Measurements from ENCODE around the gene NT5C. TPM values are rescaled to one million over a fixed set of nuclear protein-coding genes. Genes with fewer than 3 reads are reported as not detected.
A peak's percentile ranks its signal among the peaks of the same experiment; 100 is the strongest.

NT5C gene
- polyA plus RNA-seq, 3 donors from 2014 or later, result 80.3 to 111 (median 88.8) TPM

DNA sequence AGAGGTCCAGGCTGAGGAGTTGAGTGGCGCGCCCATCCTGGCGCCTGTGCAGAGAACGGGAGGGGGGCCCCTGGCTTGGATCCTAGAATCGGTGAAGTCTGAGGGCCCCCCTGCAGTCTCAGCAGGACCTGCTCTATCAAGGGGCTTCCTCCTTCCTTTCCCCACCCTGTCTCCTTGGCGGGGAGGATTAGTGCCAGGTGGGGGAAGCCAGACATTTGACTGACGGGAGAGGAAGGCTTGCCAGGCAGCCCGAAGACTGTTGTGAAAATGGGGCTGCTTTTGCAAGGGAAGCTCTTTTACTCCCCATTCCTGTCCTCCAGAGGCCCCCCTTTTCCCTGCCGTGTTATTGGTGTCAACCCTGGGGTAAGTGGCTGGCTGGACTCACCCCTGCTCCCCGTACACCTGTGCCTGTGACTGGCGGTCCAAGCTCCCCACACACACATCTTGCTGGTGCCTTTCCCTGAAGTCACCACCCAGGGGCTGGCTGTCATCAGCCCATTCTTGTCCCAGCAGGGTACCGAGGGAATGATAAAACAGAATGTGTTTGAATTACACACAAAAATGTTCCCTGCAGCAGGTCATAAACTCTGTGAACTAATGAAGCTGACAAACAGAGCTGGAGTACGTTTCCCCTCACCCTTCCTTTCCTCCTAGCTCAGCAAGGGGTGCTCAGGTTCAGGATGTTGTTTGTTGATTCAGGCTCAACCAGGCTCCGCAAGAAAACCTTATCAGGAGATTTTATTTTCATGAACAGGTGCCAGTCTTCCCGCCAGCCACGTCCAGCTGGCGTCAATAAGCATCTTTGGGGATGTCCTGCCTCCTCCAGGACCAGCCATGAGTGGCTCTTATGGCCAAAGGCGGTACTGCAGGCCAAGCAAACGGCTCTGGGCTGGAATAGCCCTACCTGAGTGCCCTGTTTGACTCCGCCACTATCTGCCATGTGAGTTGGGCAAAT lies 26.1 kb downstream of the NT5C start:
- Mint-ChIP-seq H3K27me3 (ENCODE audit: low read depth in 3 of 3) (peaks cover 0 to 2% (median 0%) of the 10 kb centered on the region in 3 donors), H3K9me3 (no peaks in the 10 kb centered on the region), H3K4me3 (no peak overlapping the region), H3K27ac (peak overlapping the region in 1 of 6 donors; percentile 30), H3K4me1 (peaks cover 11 to 14% of the 10 kb centered on the region in 2 donors), H3K36me3 (no peaks in the 10 kb centered on the region)
- DNase-seq, result no peak

DNA sequence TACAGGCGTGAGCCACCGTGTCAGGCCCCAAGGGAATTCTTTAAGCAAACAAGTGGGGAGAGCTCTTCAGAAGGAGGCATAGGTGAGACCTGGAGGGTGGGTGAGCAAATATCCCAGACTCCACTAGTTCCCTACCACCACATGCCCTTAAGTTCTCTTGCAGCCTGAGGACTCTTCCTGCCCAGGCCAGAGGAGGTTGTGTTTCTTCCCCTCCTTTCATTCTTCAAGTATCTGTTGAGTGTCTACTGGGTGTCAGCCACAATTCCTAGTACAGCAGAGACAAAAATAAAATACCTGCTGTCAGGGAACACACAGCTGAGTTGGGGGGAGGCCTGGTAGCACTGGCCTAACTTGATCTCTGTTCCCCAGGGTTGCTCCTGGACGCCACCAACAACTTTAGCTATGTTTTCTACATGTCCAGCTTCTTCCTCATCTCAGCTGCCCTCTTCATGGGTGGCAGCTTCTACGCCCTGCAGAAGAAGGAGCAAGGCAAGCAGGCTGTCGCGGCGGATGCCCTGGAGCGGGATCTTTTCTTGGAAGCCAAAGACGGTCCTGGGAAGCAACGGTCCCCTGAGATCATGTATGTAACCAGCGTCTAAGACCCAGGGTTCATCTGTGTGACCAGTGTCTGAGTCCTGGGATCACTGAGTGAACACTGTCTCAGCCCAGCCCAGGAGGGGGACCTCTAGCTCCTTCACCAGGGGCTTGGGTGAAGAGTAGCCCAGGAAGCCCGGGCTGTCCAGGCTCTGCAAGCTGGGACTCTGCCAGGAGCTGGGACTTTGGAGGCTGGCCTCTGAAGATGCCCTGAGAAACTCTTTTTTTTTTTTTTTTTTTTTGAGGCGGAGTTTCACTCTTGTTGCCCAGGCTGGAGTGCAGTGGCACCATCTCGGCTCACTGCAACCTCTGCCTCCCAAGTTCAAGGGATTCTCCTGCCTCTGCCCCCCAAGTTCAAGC lies 27.7 kb downstream of the NT5C start:
- peaks cover 0 to 3% (median 0%) of the 10 kb centered on the region in 3 donors for H3K27me3 Mint-ChIP-seq (ENCODE audit: low read depth in 3 of 3)
- no peak for DNase-seq
- H3K4me1 Mint-ChIP-seq, result peaks cover 5 to 7% of the 10 kb centered on the region in 2 donors
- H3K36me3 Mint-ChIP-seq, result peaks cover 0 to 1% (median 1%) of the 10 kb centered on the region in 3 donors
- no peak overlapping the region for H3K4me3 Mint-ChIP-seq
- H3K27ac Mint-ChIP-seq, result no peak overlapping the region
- H3K9me3 Mint-ChIP-seq, result no peaks in the 10 kb centered on the region

DNA sequence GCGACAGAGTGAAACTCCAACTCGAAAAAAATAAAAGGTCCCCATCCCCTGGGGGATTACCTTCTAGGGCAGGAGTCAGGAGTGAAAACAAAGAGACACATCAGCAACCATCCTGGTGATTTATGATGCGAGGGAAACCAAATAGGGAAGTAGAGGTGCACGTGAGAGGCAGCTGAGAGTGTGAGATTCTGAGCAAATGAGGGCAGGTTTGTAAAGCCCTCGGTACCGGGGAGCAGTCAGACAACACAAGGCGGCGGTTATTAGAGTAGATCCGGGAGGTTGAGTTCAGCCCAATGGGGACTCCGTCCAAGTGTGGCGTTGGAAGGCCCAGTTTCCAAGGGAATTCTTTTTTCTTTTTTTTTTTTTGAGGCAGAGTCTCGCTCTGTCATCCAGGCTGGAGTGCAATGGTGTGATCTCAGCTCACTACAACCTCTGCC lies 29.1 kb downstream of the NT5C start:
- Mint-ChIP-seq H3K9me3 (no peaks in the 10 kb centered on the region), H3K27me3 (ENCODE audit: low read depth in 3 of 3) (peaks cover 0 to 4% (median 0%) of the 10 kb centered on the region in 3 donors), H3K27ac (no peak overlapping the region), H3K4me3 (no peak overlapping the region), H3K4me1 (no peaks in the 10 kb centered on the region), H3K36me3 (peaks cover 0 to 7% (median 6%) of the 10 kb centered on the region in 3 donors)
- no peak for DNase-seq

DNA sequence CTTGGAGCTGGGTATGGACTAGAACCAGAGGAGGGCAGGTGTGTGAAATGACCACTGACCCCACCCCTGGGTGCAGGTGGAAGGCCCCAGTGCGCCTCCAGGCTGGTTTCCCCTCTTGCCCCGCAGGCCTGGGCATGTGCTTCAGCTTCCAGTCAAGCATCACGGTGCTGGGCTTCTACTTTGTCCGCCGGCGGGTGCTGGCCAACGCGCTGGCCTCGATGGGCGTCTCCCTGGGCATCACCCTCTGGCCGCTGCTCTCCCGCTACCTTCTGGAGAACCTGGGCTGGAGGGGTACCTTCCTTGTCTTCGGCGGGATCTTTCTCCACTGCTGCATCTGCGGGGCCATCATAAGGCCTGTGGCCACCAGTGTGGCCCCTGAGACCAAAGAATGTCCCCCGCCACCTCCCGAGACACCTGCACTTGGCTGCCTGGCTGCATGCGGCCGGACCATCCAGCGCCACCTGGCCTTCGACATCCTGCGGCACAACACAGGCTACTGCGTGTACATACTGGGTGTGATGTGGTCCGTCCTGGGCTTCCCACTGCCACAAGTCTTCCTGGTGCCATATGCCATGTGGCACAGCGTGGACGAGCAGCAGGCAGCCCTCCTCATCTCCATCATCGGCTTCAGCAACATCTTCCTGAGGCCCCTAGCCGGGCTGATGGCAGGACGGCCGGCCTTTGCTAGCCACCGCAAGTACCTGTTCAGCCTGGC lies 31.5 kb downstream of the NT5C start:
- Mint-ChIP-seq H3K4me1 (no peaks in the 10 kb centered on the region), H3K9me3 (no peaks in the 10 kb centered on the region), H3K27ac (no peak overlapping the region), H3K4me3 (no peak overlapping the region), H3K27me3 (ENCODE audit: low read depth in 3 of 3) (peaks cover 0 to 4% (median 0%) of the 10 kb centered on the region in 3 donors), H3K36me3 (peaks cover 0 to 7% (median 6%) of the 10 kb centered on the region in 3 donors)
- no peak for DNase-seq

DNA sequence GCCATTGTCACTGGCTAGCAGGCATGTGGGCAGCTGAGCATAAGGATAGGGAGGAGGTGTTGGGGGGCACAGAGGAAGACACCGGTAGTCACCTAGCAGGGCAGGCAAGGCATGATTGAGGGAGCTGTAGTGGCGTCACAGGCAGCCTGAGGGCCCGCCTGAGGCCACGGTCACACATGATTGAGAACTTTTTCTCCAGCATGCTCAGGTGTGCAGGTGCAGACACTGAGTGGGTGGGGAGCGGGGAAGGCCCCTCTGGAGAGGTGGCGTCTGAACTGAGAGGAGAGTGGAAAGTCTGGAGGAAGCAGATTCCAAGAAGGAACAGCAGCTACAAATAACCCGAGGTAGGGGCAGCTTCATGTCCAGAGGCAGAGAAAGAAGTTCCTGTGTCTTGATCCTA lies 32.7 kb downstream of the NT5C start:
- Mint-ChIP-seq H3K36me3 (peaks cover 0 to 7% (median 6%) of the 10 kb centered on the region in 3 donors), H3K4me1 (no peaks in the 10 kb centered on the region), H3K9me3 (no peaks in the 10 kb centered on the region), H3K4me3 (no peak overlapping the region), H3K27ac (peak overlapping the region in 1 of 6 donors; percentile 0), H3K27me3 (ENCODE audit: low read depth in 3 of 3) (peaks cover 0 to 2% (median 0%) of the 10 kb centered on the region in 3 donors)
- DNase-seq, result no peak

DNA sequence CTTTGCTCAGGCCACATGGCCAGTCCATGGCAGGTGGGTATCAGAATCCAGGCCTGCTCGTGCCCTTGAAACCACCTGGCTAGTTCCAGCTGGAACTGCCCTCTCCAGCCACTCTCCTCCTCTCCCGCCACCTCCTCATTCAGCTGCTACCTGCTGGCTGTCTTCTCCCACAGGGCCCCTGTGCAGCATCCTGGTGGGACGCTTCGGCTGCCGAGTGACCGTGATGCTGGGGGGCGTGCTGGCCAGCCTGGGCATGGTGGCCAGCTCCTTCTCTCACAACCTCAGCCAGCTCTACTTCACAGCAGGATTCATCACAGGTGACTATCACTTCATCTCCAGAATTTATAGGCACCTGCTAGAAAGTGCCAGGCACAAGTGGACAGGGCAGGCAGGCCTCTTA lies 33.7 kb downstream of the NT5C start:
- H3K27ac Mint-ChIP-seq, result no peak overlapping the region
- H3K9me3 Mint-ChIP-seq, result no peaks in the 10 kb centered on the region
- no peaks in the 10 kb centered on the region for H3K4me1 Mint-ChIP-seq
- peaks cover 0 to 7% (median 6%) of the 10 kb centered on the region in 3 donors for H3K36me3 Mint-ChIP-seq
- DNase-seq, result no peak
- no peak overlapping the region for H3K4me3 Mint-ChIP-seq
- H3K27me3 Mint-ChIP-seq (ENCODE audit: low read depth in 3 of 3), result peaks cover 0 to 2% (median 0%) of the 10 kb centered on the region in 3 donors

DNA sequence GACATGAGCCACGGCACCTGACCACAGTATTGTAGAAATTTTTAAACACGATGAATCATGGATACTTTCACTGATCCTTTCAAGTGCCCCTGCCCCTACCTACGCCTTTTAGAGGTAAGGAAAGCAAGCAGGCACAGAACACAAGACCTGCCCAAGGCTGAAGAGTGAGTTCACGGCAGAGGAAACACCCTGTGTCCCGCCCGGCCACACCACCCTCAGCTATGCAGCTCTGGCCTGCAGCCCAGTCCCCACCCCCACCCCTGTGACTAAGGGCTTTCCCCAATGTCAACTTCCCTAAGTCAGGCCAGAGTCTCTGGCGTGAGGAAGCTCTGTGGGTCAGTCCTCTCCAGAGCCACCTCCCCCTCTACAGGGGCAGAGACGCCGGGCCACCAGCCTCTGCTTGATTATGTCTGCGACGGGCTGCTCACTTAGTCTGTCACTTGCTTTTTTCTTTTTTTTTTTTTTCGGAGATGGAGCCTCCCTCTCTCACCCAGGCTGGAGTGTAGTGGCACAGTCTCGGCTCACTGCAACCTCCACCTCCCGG lies 35.4 kb downstream of the NT5C start:
- Mint-ChIP-seq H3K27ac (no peak overlapping the region), H3K36me3 (peaks cover 0 to 7% (median 6%) of the 10 kb centered on the region in 3 donors), H3K4me3 (no peak overlapping the region), H3K27me3 (ENCODE audit: low read depth in 3 of 3) (peaks cover 0 to 2% (median 0%) of the 10 kb centered on the region in 3 donors), H3K4me1 (no peaks in the 10 kb centered on the region), H3K9me3 (no peaks in the 10 kb centered on the region)
- DNase-seq, result no peak

DNA sequence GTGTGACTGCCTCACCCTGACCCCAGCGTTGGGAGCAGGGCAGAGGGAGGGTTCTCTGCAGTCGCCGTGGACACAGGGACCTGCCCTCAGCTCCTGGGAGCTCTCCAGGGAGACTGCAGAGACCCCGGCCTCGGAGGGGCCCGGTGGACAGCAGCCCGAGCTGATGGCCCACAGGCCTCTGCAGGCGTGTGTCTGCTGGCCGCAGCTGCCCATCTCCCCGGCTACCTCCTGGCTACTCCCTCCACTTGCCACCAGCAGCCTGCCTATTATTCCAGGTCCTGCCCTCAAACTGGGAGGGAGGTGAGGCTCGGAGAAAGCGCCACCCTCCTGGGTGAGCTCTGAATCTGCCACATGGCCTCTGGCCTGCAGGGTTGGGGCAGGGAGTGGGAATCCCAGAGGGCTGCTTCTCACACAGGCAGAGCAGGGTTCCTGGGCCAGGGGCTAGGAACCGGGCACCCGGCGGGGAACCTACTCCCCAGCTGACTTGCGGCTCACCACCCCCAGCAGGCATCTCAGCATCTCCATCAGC lies 36.6 kb downstream of the NT5C start:
- peaks cover 0 to 7% (median 6%) of the 10 kb centered on the region in 3 donors for H3K36me3 Mint-ChIP-seq
- no peak overlapping the region for H3K4me3 Mint-ChIP-seq
- no peaks in the 10 kb centered on the region for H3K9me3 Mint-ChIP-seq
- no peak overlapping the region for H3K27ac Mint-ChIP-seq
- peaks cover 0 to 2% (median 1%) of the 10 kb centered on the region in 3 donors for H3K27me3 Mint-ChIP-seq (ENCODE audit: low read depth in 3 of 3)
- no peaks in the 10 kb centered on the region for H3K4me1 Mint-ChIP-seq
- DNase-seq, result no peak

DNA sequence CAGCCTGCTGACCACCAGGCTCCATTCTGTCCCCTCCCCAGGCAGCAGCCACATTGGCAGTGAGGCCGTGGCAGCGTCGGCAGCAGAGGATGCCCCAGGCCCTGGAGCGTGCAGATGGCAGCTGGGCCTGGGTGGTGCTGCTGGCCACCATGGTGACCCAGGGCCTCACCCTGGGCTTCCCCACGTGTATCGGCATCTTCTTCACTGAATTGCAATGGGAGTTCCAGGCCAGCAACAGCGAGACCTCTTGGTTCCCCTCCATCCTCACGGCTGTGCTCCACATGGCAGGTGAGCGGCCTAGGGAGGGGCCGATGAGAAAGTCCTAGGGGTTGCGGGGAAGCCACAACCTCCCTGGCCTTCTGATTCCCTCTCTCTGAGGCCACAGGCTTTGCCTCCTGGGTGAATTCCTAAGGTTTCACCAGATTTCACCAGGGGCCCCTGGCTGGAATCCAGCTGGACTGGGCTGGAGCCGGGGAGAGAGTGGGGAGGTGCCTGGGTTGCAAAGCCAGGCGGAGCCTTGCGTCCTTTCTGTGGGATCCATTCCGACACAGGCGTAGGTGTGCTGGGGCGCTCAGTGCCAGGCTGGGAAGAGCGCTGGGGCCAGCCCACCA lies 37.9 kb downstream of the NT5C start:
- no peaks in the 10 kb centered on the region for H3K9me3 Mint-ChIP-seq
- H3K4me1 Mint-ChIP-seq, result no peaks in the 10 kb centered on the region
- H3K27ac Mint-ChIP-seq, result no peak overlapping the region
- peaks cover 0 to 1% (median 0%) of the 10 kb centered on the region in 3 donors for H3K27me3 Mint-ChIP-seq (ENCODE audit: low read depth in 3 of 3)
- H3K4me3 Mint-ChIP-seq, result no peak overlapping the region
- no peak for DNase-seq
- H3K36me3 Mint-ChIP-seq, result peaks cover 0 to 3% (median 3%) of the 10 kb centered on the region in 3 donors

DNA sequence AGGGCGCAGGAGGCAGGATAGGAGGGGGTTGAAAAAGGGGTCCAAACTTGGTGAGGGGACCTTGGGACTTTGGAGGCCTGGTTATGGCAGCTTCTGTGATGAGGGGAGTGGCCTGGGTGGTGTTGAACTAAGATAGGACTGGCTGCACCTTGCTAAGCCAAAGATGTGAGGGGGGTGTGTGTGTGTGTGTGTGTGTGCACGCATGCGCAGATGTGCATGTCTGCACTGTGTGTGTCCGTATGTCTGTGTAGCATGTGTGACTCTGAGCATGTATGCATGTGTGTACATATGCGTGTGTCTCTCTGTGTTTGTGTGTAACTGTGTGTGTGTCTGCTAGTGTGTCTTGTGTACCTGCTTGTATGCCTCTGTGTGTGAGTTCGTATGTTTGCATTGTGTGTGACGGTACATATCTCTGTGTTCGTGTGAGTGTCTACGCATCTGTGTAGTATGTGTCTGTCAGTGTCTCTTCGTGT lies 39.7 kb downstream of the NT5C start:
- H3K27ac Mint-ChIP-seq, result peak overlapping the region in 1 of 6 donors; percentile 11
- no peak overlapping the region for H3K4me3 Mint-ChIP-seq

DNA sequence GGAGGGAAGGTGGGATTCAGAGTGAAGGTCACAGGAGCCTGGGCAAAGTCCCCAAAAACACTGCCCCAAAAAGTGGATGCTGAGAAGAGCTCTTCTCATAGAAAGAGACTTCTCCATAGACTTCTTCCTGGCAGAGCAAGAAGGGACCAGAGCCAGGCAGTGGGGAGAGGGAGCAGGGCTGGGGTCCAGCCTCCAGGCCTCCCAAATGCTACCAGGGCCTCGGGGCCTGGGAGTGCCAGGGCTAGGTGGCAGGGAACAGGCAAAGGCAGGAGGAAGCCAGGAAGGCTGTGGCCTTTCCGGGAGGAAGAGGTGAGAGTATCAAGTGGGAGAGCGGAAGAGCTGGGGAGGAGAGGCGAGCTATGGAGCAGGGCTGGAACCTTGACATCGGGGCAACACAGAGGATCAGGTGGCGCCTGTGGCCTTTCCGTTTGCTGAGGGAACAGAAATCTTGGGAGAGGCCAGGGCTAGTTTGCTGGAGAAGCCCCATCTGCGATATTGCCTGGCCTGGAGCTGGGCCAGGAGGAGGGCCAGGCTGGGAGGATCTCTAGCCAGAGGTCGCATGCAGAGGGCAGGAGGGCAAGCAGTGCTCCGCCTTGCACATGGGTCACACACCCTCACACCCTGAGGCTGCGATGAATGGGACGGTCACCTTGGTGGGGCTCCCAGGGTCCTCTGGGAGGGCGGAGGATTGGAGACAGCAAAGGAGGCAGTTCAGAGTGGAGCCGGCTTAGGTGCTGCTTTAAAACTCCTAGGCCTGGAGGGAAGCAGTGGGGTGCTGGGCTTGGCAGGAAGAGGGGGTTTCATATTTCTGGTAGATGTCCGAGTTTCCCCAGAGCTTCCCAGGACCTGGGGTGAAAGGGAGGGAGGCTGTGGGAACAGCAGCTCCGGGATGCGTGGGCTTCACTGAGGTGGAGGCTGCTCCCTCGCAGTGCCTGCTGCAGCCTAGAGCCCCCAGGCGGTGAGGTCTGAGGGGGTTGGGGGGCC lies 40.4 kb downstream of the NT5C start:
- no peak for DNase-seq
- Mint-ChIP-seq H3K36me3 (no peaks in the 10 kb centered on the region), H3K27me3 (ENCODE audit: low read depth in 3 of 3) (peaks cover 0 to 1% (median 1%) of the 10 kb centered on the region in 3 donors), H3K27ac (no peak overlapping the region), H3K4me3 (no peak overlapping the region), H3K9me3 (no peaks in the 10 kb centered on the region), H3K4me1 (peaks cover 10 to 12% of the 10 kb centered on the region in 2 donors)

More for the DNA sequence above, 39.7 kb downstream of the NT5C start:
- Mint-ChIP-seq H3K27me3 (ENCODE audit: low read depth in 3 of 3) (peaks cover 0 to 1% (median 0%) of the 10 kb centered on the region in 3 donors), H3K9me3 (no peaks in the 10 kb centered on the region), H3K4me1 (peaks cover 5 to 6% of the 10 kb centered on the region in 2 donors), H3K36me3 (no peaks in the 10 kb centered on the region)
- no peak for DNase-seq

Measured in immature natural killer cell (primary cell).